Measurements from ENCODE around the gene SETSIP.
A peak's percentile ranks its signal among the peaks of the same experiment; 100 is the strongest.
"Not testable (repeated sequence)": the region's sequence is repeated elsewhere in the genome, so short reads cannot be mapped to it uniquely, and the experiment has no call there.

The SETSIP gene, protein sequence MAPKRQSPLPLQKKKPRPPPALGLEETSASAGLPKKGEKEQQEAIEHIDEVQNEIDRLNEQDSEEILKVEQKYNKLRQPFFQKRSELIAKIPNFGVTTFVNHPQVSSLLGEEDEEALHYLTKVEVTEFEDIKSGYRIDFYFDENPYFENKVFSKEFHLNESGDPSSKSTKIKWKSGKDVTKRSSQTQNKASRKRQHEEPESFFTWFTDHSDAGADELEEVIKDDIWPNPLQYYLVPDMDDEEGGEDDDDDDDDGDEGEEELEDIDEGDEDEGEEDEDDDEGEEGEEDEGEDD

DNA sequence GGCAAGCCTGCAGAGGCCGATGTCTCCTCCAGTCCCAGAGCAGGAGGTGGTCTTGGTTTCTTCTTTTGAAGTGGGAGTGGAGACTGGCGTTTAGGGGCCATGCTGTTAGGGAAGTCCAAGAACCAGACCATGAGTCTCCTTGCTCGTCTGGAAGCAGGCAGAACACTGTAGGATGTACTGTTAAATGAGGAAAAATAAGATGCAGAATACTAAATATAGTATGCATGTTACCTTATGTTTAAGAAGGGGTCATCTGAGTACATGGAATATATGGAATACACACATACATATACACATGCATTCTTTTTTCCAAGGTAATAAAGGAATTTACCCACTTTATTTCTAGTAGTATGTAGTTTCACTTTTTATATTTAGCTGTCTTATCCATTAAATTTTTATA is at the start of gene SETSIP:
Gene SETSIP (minus strand): TSS at position 101 of the 400 bp plus-strand sequence. CDS start 0 bp downstream, at position 101.
- no peak for ATAC-seq

DNA sequence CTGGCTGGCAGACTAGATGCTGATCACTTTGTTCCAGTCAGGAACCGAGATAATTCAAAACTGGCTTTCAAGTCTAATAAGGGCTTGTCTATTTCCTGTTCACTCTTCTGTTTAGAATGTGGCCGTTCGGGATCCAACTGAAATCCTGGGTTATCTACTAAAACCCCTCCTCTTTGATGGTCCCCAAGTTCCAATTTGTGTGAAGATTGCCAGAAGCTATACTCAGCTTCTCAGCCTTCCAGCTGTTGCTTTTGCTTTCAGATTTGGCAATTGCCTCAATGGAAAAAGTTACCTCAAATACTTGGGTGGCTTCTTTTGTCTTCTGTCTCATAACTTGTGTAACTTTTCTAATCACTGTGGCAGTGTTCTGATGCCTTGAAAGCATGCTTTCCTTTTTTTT is 48.7 kb upstream of the SETSIP start:
- ATAC-seq, result peak; percentile 60 to 69

DNA sequence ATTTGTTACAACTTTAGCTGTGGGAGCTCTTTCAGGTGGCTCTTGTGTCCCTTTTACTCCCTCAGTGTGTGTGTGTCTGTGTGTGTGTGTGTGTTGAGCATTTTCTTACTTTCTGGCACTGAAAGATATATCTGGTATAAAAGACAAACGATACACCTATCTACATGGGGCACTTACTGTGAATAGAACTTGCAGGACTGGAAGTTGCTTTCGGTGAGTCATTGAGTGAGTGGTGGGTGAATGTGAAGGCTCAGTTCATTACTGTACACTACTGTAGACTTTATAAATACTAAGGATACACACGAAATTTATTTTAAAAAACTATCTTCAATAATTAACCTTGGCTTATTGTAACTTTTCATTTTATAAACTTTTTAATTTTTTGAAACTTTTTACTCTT is 43.6 kb upstream of the SETSIP start:
- no peak for ATAC-seq

DNA sequence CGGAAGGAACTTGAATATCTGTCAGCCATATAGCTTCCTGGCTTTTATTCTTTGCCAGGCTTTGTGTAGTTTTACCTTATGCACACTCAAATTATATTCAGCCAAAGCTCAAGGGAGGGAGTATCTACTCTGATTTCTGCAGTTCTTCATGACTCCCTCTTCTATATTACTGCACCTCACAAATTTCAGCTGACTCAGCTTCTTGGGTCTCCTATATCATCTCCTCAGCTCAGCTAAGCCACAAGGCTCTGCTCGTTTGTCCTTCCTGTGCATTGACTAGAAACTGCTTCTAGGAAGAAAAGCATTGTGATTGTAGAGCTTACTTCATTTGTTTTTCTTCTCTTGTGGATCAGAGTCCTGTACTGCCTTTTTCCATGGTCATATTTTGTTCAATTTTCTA is 42.3 kb upstream of the SETSIP start:
- ATAC-seq, result no peak

DNA sequence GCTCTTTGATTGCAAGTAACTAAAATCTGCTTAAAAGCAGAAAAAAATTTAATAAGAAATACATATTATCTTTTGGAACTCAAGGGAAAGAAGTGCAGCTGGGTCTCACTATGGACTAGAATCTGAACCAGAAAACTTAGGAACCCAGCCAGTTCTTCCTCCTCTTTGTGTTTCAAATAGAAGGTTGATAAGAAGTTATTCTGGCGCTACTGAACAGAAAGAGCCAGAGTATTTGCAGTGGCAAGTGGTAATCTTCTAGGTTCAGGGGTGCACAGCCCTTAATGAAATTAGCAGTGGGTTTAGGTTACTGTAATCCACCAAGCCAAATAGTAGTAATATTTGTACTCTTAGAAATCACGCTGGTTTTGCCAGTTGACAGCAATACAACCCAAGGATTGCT is 33.4 kb upstream of the SETSIP start:
- no peak for ATAC-seq

DNA sequence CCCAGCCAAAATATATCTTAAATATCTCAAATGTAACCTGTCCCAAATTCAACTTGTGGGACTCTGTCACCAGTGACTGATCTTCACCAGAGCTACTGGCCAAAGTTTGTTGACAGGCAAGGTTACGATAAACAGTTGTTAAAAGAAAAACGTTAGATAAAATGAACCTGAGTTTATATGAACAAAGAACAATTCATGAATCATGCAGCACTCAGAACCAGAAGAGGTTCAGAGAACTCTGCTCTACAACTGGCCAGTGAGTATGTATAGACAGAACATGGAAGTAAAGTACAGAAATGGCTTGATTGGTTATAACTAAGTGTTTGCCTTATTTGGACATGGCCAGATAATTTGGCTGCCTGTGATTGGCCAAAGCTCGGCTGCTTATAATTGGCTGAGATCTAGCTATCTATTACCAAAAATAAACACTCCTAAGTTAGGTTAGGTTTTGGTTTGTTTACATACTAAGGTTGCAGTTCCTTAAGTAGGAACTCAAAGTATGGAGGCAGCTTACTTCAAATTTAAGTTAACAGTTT is 30.4 kb upstream of the SETSIP start:
- ATAC-seq, result no peak

DNA sequence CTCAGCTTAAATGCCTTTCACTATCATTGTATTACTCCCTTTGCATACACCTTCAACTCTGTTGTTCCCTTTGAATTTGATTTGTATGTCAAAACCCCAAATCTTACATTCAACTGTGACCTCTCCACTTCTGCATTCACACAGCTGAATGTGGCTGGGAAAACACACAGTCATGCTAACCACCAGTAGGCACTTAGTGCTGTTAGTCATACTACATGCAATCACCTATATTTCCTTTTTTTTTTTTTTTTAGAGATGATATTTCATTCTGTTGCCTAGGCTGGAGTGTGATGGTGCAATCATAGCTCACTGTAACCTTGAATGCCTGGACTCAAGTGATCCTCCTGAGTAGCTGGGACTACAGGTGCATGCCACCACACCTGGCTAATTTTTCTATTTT is 21.1 kb upstream of the SETSIP start:
- peak; percentile 55 to 68 for ATAC-seq

DNA sequence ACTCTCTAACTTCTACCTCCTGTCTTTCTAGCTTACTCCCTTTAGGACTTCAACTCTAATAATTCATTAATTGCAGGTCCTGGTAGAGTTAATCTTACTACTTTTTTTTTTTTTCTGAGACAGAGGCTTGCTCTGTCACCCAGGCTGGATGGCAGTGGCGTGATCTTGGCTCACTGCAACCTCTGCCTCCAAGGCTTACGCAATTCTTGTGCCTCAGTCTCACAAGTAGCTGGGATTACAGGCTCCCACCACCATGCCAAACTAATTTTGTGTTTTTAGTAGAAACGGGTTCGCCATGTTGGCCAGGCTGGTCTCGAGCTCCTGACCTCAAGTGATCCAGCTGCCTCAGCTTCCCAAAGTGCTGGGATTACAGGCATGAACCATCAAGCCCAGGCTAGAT is 20.7 kb upstream of the SETSIP start:
- ATAC-seq, result no peak

DNA sequence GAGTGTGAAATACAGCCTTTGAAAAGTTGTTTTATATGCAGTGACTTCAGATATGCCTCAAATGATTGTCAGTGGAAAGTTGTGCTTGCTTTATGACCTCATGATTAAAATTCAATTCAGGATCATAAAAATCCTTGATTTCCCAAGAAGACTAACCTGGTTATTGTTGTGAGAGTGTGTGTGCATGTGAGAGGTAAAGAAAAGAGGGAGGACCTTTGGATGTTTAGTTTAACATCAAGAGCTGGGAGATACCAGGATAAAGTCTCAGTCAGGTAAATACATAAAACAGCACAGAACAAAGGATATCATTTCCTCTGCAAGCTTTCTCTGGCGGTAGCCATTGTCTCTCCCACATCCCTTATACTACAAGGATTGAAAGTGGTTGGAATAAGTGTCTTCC is 19.4 kb upstream of the SETSIP start:
- ATAC-seq, result no peak

DNA sequence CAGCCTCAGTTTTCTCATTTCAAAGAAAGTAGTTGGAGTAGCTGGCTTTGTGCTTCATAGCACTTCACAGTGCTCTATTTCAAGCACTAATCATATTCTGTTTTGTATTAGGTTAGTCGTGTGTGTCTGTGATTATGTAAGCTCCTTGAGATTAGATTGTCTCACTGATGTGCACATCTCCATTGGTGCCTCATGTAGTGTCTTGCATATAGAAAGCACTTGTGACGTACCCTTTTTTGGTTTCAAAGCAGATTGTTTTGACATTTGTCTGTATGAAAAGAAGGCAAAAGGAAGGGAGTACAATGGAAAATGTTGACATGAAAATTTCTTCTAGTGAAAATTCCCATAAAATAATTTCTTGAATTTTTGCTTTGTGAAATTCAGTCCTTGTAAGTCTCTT is 18.9 kb upstream of the SETSIP start:
- ATAC-seq, result no peak

DNA sequence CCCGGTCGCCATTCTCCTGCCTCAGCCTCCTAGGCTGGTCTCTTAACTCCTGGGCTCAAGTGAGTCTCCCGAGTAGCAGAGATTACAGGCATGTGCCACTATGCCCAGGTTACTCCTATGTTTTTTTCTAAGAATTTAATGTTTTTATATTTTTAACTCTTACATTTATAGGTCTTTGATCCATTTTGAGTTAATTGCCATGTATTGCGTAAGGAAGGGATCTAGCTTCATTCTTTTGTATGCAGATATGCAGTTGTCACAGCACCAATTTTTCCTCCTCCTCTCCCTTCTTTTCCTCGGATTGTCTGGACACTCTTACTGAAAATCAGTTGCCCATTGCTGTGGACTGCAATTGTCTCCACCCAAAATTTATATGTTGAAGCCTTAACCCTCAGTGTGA is 16.4 kb upstream of the SETSIP start:
- no peak for ATAC-seq

DNA sequence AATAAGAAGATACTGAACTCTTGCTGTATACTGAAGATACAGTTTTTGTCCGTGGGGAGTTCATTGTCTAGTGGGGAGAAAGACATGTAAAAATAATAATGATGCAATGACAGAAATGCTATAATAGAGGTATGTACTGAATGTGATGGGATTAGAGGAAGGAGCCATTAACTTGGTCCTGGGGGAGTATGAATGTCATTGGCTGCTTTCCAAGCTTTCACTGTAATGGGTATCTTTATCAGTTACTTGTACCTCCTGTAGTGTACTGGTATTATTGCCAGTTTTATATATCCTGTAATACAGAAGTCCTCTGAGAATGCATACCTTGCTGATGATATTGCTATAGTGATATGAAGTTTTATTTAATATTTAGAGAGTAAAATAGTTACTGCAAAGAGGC is 12.3 kb upstream of the SETSIP start:
- no peak for ATAC-seq

DNA sequence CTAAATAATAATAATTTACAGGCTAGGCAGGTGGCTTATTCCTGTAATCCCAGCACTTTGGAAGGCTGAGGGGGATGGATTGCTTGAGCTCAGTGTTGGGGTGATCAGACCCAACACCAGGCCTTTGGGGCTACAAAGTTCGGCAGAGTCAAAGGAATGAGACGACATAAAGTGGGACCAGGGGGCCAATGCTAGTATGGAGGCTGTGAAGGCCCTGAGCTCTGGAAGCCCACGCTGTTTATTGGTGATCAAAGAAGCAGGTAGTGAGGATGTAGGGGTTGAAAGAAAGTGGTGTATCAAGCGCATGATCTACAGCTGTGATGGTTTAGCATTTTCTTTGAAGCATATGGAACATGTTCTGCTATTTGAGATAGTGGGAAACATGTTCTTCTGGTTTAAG is 10.5 kb upstream of the SETSIP start:
- ATAC-seq, result no peak

DNA sequence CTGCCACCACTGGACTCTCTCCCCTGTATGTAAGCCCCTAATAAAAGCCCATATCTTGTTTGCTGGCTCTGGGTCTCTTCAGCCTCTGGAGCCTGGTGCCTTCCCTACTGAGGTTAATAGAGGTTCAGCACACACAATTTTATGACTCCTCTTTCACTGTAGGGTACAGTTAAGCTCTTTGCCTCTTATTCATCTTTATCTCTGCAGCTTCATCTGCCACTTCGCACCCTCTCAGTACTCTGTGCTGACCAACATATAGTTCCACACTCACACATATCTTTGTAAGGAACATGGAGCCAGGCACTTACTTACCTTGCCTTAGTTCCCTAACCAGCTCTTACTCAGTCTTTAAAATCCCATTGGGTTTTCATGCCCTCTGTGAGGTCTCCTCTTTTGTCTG is 9.4 kb upstream of the SETSIP start:
- no peak for ATAC-seq

DNA sequence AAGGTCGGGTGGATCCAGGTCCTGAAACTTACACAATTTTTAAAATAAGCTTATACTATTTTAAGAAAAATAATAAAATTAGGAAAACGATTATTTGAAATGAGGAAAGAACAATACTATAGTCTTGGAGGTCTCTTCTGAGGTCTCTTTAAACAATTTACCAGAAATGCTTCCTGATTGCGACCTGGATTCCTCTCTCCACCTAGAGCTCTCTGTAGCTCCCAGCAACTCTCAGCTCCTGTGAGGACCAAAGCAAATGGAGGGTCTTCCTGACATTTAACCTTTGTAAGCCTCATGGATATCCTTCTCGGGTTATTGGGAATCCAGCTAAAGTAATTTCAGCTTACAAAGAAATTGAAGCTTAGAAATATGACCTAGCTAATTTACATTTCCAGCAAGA is 5.8 kb upstream of the SETSIP start:
- no peak for ATAC-seq

DNA sequence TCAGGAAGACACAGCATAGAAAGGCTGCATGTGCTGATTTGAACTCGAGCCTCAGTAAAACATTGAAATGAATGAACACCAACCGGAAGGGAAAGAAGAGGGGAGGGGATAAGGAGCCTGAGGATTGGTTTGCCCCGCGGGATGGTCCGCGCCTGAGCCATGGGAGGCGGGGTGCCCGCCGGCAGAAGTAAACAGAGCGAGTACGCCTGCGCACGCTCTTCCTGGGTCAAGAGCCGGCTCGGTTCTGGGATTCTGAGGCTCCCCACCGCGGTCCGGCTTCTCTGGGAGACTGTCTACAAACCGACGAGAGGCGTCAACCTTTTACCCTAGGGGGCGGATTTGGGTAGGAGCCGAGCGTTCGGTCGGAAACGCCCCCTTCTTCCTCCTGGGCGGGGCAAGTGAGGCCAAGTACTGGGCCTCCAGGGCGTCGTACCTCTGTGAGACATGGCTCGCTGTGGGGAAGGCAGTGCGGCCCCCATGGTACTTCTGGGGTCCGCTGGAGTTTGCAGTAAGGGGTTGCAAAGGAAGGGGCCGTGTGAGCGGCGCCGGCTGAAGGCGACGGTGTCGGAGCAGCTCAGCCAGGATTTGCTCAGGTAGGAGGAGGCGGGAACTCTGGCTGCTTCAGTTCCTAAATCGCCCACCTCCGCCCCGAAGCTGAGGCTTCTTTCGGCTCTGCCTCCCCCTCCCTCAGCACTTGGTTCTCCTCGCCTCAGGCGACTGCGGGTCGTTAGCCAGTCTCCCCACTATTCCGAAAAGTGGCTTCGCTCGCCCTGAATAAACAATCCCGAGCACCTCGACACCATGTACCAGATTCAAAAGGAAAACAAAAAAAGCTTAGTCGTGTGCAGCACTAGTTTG is 5.1 kb upstream of the SETSIP start, which contains the start of gene BTBD8:
Gene BTBD8 (plus strand): TSS at position 218 of the 858 bp plus-strand sequence. CDS start 227 bp downstream, at position 445.
- peak; percentile 92 to 93 for ATAC-seq

DNA sequence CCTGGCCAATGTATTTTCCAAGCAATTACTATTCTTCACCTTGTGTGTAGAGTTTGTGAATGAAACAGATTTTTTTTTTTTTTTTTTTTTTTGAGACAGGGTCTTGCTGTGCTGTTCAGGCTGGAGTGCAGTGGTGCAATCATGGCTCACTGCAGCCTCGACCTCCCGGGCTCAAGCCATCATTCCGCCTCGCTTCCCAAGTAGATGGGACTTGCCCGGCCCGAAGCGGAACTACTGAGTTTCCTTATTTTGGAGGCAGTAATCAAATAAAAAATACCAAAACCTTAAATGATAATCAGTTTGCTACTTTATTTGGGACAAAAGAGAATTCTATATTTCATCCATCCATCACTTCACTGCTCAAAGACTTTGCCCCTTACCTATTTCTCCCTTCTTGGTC is 4.2 kb upstream of the SETSIP start:
- ATAC-seq, result no peak

DNA sequence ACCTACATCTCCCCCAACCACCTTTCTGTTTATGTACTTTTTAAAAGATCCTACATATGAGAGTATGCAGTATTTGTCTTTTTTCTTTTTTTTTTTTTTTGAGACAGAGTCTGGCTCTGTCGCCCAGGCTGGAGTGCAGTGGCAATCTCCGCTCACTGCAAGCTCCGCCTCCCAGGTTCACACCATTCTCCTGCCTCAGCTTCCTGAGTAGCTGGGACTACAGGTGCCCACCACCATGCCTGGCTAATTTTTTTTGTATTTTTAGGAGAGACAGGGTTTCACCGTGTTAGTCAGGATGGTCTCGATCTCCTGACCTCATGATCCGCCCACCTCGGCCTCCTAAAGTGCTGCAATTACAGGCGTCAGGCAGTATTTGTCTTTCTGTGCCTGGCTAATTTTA is 2.9 kb upstream of the SETSIP start:
- not testable (repeated sequence) for ATAC-seq

DNA sequence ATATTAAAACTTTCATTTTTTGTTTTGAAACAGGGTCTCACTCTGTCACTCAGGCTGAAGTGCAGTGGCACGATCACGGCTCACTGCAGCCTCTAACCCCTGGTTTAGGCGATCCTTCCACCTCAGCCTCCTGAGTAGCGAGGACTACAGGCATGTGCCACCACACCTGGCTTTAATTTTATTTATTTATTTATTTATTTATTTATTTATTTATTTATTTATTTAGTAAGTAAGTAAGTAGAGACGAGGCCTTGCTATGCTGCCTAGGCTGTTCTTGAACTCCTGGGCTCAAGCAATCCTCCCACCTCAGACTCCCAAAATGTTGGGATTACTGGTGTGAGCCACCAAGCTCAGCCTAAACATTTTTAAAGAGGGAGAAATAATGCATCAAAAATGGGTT is 1.2 kb upstream of the SETSIP start:
- no peak for ATAC-seq

DNA sequence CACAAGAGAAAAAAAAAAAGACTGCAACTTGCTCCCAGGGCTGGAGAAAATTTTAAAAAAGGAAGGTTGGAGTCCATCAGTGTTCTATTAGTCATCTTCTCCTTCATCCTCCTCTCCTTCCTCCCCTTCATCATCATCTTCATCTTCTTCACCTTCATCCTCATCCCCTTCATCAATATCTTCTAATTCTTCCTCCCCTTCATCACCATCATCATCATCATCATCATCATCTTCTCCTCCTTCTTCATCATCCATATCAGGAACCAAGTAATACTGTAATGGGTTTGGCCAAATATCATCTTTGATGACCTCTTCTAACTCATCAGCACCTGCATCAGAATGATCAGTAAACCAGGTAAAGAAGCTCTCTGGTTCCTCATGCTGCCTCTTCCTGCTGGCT is 765 bp downstream of the SETSIP start:
- not testable (repeated sequence) for ATAC-seq

DNA sequence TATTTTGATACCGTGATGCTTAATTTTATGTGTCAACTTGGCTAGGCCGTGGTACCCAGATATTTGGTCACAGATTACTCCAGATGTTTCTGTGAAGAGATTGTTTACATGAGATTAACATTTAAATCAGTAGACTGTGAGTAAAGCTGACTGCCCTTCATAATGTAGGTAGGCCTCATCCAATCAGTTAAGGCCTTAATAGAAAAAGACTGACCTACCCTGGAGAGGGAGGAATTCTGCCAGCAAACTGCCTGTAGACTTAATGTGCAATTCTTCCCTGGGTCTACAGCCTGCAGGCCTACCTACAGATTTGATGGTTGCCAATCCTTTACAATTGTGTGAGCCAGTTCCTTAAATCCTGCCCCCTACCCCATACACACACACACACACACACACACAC is 4.3 kb downstream of the SETSIP start:
- ATAC-seq, result no peak

DNA sequence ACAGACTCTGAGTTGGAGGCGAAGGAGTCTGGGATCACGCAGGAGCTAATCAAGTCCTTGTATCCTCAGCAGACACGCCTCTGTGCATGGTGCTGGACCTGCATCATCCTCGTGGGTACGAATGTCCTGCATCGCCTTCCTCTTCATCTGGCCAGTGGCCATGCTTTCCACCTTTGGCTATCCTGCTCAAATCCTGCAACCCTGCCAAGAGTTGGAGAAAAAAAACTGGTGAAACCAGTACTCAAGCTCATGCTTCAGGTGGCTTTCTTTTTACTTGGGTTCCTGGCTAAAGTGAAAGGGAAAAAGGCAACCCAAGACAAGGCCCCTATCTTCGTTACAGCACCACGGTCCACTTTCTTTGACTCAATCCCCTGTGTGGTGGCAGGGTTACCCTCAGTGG is 8.9 kb downstream of the SETSIP start:
- no peak for ATAC-seq

DNA sequence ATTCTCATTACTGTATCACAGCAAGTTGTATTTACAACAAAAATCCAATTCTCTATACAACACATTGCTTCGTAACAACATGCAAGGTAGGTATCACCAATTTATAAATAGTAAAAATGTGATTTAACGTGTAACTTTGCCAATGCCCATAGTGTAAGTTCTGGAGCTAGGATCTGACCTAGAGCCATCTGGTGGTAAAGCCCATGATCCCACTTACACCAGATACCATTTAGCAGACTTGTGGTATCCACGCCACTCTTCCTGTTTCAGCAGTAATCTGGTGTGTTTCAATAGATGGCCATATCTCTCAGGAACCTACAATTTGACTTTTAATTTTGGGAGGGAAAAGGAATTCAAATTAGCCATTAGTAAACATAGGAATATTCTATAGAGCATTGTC is 10.2 kb downstream of the SETSIP start:
- no peak for ATAC-seq

DNA sequence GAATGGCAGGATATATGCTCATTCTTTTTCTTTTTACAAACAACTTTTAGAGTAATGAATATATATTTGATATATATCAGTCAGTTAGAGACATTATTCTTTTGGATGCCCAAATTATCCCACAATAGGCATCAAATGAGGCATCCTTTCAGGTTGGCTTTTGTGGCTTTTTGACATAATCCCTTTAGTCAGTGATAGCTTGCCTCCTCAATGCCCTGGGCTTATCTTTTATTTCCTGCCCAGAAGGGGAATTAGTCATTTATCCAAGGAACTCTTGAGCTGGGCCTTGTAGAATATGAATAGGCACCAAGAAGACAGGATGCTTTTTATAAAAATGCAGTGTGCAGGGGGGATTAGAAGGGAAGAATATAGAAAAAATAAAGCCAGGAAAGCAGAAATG is 23.3 kb downstream of the SETSIP start:
- no peak for ATAC-seq
